Stimulated activated CD4-positive, alpha-beta T cell treated with anti-CD3 and anti-CD28 coated beads, Interleukin-2, amount 100 ng/mL, for 24 hours (primary cell): ENCODE measurements around the gene MYADML2.
A peak's percentile ranks its signal among the peaks of the same experiment; 100 is the strongest.

Experiments used
- DNase-seq, 2 donors: peaks; one replicate each; pipeline ENCODE4 v3.0.0-alpha.2; 2020

Gene MYADML2

GRCh38 chr17:81978524-81979298 lies 31.7 kb upstream of the MYADML2 start:
- no peak for DNase-seq

GRCh38 chr17:81977211-81977808 lies 30.3 kb upstream of the MYADML2 start, which contains the start of gene ASPSCR1:
ASPSCR1 (plus strand) TSS chr17:81977629; CDS start chr17:81977647, 18 bp downstream.
- peak; percentile 92 to 93 for DNase-seq

GRCh38 chr17:81976332-81977210 lies 29.5 kb upstream of the MYADML2 start:
- DNase-seq = peak; percentile 50 to 67

- no peak for DNase-seq
Measured at GRCh38 chr17:81973432-81973831, 26.4 kb upstream of the MYADML2 start.

GRCh38 chr17:81968850-81969812 lies 22.1 kb upstream of the MYADML2 start:
- DNase-seq = no peak

- DNase-seq = no peak
Measured at GRCh38 chr17:81968396-81968745, 21.3 kb upstream of the MYADML2 start.

GRCh38 chr17:81967533-81968395 lies 20.7 kb upstream of the MYADML2 start:
- DNase-seq = peak; percentile 88 to 90

- no peak for DNase-seq
Measured at GRCh38 chr17:81967244-81967532, 20.2 kb upstream of the MYADML2 start.

- no peak for DNase-seq
Measured at GRCh38 chr17:81966343-81967243, 19.6 kb upstream of the MYADML2 start.

- no peak for DNase-seq
Measured at GRCh38 chr17:81964081-81964849, 17.2 kb upstream of the MYADML2 start.

- DNase-seq = no peak
Measured at GRCh38 chr17:81962499-81963441, 15.7 kb upstream of the MYADML2 start.

- DNase-seq = no peak
Measured at GRCh38 chr17:81961521-81962498, 14.8 kb upstream of the MYADML2 start.

- no peak for DNase-seq
Measured at GRCh38 chr17:81961087-81961511, 14.1 kb upstream of the MYADML2 start, which contains the start of gene NOTUM. NOTUM (minus strand) TSS chr17:81961187; CDS start chr17:81960909, 278 bp downstream.

- no peak for DNase-seq
Measured at GRCh38 chr17:81960130-81960958, 13.3 kb upstream of the MYADML2 start.

GRCh38 chr17:81959362-81960129 lies 12.5 kb upstream of the MYADML2 start:
- peak; percentile 83 to 84 for DNase-seq
